Measurements from ENCODE around the gene MGMT. TPM values are rescaled to one million over a fixed set of nuclear protein-coding genes. Genes with fewer than 3 reads are reported as not detected.

Gene MGMT
- total RNA-seq, 1 donor from 2014 or later, result 13.9 TPM

- Mint-ChIP-seq H3K4me3 (ENCODE audit: unreplicated experiment) (no peak overlapping the region), H3K27ac (ENCODE audit: unreplicated experiment) (no peak overlapping the region), H3K27me3 (ENCODE audit: low read depth) (no peaks in the 10 kb centered on the region), H3K9me3 (ENCODE audit: low read depth) (peaks cover 10% of the 10 kb centered on the region), H3K36me3 (ENCODE audit: low read depth) (no peaks in the 10 kb centered on the region), H3K4me1 (ENCODE audit: low read depth) (no peaks in the 10 kb centered on the region)
- no peak for TF ChIP-seq CTCF (IDR thresholded peaks at IDR 0.05)
- DNase-seq (ENCODE audit: low spot score), result no peak
Measured at GRCh38 chr10:129811208-129811607, 344.2 kb downstream of the MGMT start.

- no peak for DNase-seq (ENCODE audit: low spot score)
- Mint-ChIP-seq H3K36me3 (ENCODE audit: low read depth) (no peaks in the 10 kb centered on the region), H3K4me3 (ENCODE audit: unreplicated experiment) (no peak overlapping the region), H3K9me3 (ENCODE audit: low read depth) (peaks cover 5% of the 10 kb centered on the region), H3K27me3 (ENCODE audit: low read depth) (no peaks in the 10 kb centered on the region), H3K27ac (ENCODE audit: unreplicated experiment) (no peak overlapping the region), H3K4me1 (ENCODE audit: low read depth) (no peaks in the 10 kb centered on the region)
- TF ChIP-seq CTCF (IDR thresholded peaks at IDR 0.05), result no peak
Measured at GRCh38 chr10:129812398-129812797, 345.4 kb downstream of the MGMT start.

GRCh38 chr10:129814681-129815646 is 347.9 kb downstream of the MGMT start:
- H3K9me3 Mint-ChIP-seq (ENCODE audit: low read depth), result peaks cover 20% of the 10 kb centered on the region
- no peaks in the 10 kb centered on the region for H3K4me1 Mint-ChIP-seq (ENCODE audit: low read depth)
- H3K36me3 Mint-ChIP-seq (ENCODE audit: low read depth), result no peaks in the 10 kb centered on the region
- no peak overlapping the region for H3K27ac Mint-ChIP-seq (ENCODE audit: unreplicated experiment)
- H3K4me3 Mint-ChIP-seq (ENCODE audit: unreplicated experiment), result no peak overlapping the region
- H3K27me3 Mint-ChIP-seq (ENCODE audit: low read depth), result no peaks in the 10 kb centered on the region
- no peak for TF ChIP-seq CTCF (IDR thresholded peaks at IDR 0.05)
- no peak for DNase-seq (ENCODE audit: low spot score)

GRCh38 chr10:129815898-129816655 is 349.0 kb downstream of the MGMT start:
- no peak for TF ChIP-seq CTCF (IDR thresholded peaks at IDR 0.05)
- no peaks in the 10 kb centered on the region for H3K4me1 Mint-ChIP-seq (ENCODE audit: low read depth)
- H3K4me3 Mint-ChIP-seq (ENCODE audit: unreplicated experiment), result no peak overlapping the region

GRCh38 chr10:129816656-129817045 is 349.6 kb downstream of the MGMT start:
- H3K4me1 Mint-ChIP-seq (ENCODE audit: low read depth), result no peaks in the 10 kb centered on the region

More at GRCh38 chr10:129815898-129816655, 349.0 kb downstream of the MGMT start:
- no peak overlapping the region for H3K27ac Mint-ChIP-seq (ENCODE audit: unreplicated experiment)
- DNase-seq (ENCODE audit: low spot score), result no peak
- H3K27me3 Mint-ChIP-seq (ENCODE audit: low read depth), result no peaks in the 10 kb centered on the region
- H3K9me3 Mint-ChIP-seq (ENCODE audit: low read depth), result peaks cover 20% of the 10 kb centered on the region
- no peaks in the 10 kb centered on the region for H3K36me3 Mint-ChIP-seq (ENCODE audit: low read depth)

More at GRCh38 chr10:129816656-129817045, 349.6 kb downstream of the MGMT start:
- Mint-ChIP-seq H3K27ac (ENCODE audit: unreplicated experiment) (no peak overlapping the region), H3K4me3 (ENCODE audit: unreplicated experiment) (no peak overlapping the region), H3K36me3 (ENCODE audit: low read depth) (no peaks in the 10 kb centered on the region), H3K27me3 (ENCODE audit: low read depth) (no peaks in the 10 kb centered on the region), H3K9me3 (ENCODE audit: low read depth) (peaks cover 22% of the 10 kb centered on the region)
- DNase-seq (ENCODE audit: low spot score), result no peak
- no peak for TF ChIP-seq CTCF (IDR thresholded peaks at IDR 0.05)

All from chondrocyte (in vitro differentiated cells).